Uterus (tissue), 4 donors: ENCODE results near the gene RBMS1. TPM values are rescaled to one million over a fixed set of nuclear protein-coding genes. Genes with fewer than 3 reads are reported as not detected.

Experiments
- DNase-seq, 2 donors: peaks; one replicate each; pipeline ENCODE4 v3.0.0-alpha.2; 2019 to 2020
- H3K27ac ChIP-seq, 2 donors: fragments of 200-600 bp; sonication (generic); 1 replicate in 1 of 2; 2 replicates in 1 of 2; pipeline ENCODE4 v1.5.1; 2016 to 2018
- H3K27me3 ChIP-seq, 2 donors: fragments of 200-600 bp; sonication (generic); one replicate each; pipeline ENCODE4 v1.5.1; 2018 to 2019; ENCODE audit warnings: control low read depth in 1 of 2
- H3K36me3 ChIP-seq, 2 donors: fragments of 200-600 bp; sonication (generic); one replicate each; pipeline ENCODE4 v1.5.1; 2019; ENCODE audit warnings: control low read depth in 1 of 2
- H3K4me1 ChIP-seq, 2 donors: fragments of 200-600 bp; sonication (generic); one replicate each; pipeline ENCODE4 v1.5.1; 2018 to 2019; ENCODE audit warnings: control low read depth in 1 of 2
- H3K4me3 ChIP-seq, 2 donors: fragments of 200-600 bp; sonication (generic); 1 replicate in 1 of 2; 2 replicates in 1 of 2; pipeline ENCODE4 v1.5.1; 2018 to 2019; ENCODE audit warnings: mild to moderate bottlenecking in 1 of 2
- H3K9me3 ChIP-seq, 2 donors: fragments of 200-600 bp; sonication (generic); one replicate each; pipeline ENCODE4 v1.5.1; 2019; ENCODE audit warnings: control low read depth in 1 of 2
- POLR2A ChIP-seq, 2 donors: fragments of 450-650 bp; IDR thresholded peaks; one replicate each; pipeline ENCODE4 v1.6.1; 2016; ENCODE audit warnings: antibody characterized with exemption in 2 of 2, mild to moderate bottlenecking in 1 of 2, moderate library complexity in 1 of 2
- intact Hi-C: fragments of 100-400 bp; cut with DNase I; formaldehyde crosslinking; loops from one replicate; pipeline ENCODE4 v1.15.1; 2023; ENCODE audit warnings: low total_unique reads
- total RNA-seq, 4 donors: library from RNA; depleted of rRNA in 3 of 4; stranded (reverse); fragments of >200 nt in 3 of 4; gene quantifications; one replicate each; pipeline versions ENCODE4 v1.1.0 to v1.2.4, GENCODE V29; 2014 to 2023
- TF ChIP-seq, protein P1 (sequence below), 4 experiments: fragments of 200-600 bp in 2 of 4; fragments of 450-650 bp in 2 of 4; sonication (generic) in 2 of 4; IDR thresholded peaks; one replicate each; pipeline ENCODE4 v1.5.1; 2016 to 2019; ENCODE audit warnings: antibody characterized with exemption in 4 of 4, mild to moderate bottlenecking in 2 of 4, moderate library complexity in 1 of 4
- donor health status: DM: yes; HTN: yes; CAD: no.

The RBMS1 gene
- total RNA-seq, 4 donors from 2014 or later, result 30.5 to 149 (median 88.9) TPM

DNA sequence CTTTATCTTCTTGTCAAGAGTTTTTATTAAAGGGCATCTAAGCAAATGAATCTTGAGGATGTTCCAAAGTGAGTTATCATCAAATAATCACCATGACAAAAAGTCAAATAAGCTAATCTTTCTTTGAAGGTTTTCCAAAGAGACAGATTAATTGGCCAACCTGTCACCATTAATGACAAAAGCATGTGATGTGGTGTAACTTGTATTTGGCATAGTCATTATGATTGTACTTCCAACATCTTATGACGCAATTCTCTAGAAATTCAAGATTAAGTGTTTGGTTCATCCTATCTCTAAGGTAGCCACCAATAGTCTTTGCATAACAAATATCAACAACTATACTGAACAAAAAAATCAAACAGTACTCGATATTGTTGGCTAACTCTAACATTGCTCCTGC is 28.6 kb downstream of the RBMS1 start:
- DNase-seq, result no peak
- intact Hi-C loops, result no loop called here

DNA sequence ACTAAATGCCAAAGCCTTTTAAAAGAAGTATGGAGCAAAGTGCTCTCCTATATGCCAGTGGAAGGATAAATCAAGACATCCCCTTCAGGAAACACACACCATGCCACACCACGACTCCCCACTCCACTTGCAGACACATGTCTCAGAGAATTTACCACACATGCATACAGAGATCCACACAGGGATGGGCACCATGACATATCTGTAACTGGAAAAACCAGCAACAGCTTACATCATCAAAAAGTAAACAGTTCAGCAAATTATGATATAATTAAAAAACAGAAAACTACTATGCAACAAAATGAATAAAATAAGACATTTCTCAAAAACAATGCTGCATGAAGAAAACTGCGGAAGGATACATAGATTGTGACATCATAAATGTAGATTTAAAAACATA is 29.6 kb downstream of the RBMS1 start:
- H3K4me1 ChIP-seq, result no peaks in the 10 kb centered on the region
- no peak for DNase-seq
- H3K4me3 ChIP-seq, result no peak overlapping the region
- H3K27ac ChIP-seq, result no peak overlapping the region
- intact Hi-C loops, result no loop called here
- H3K9me3 ChIP-seq, result no peaks in the 10 kb centered on the region
- TF ChIP-seq POLR2A (IDR thresholded peaks at IDR 0.05), result no peak
- TF ChIP-seq, protein P1, sequence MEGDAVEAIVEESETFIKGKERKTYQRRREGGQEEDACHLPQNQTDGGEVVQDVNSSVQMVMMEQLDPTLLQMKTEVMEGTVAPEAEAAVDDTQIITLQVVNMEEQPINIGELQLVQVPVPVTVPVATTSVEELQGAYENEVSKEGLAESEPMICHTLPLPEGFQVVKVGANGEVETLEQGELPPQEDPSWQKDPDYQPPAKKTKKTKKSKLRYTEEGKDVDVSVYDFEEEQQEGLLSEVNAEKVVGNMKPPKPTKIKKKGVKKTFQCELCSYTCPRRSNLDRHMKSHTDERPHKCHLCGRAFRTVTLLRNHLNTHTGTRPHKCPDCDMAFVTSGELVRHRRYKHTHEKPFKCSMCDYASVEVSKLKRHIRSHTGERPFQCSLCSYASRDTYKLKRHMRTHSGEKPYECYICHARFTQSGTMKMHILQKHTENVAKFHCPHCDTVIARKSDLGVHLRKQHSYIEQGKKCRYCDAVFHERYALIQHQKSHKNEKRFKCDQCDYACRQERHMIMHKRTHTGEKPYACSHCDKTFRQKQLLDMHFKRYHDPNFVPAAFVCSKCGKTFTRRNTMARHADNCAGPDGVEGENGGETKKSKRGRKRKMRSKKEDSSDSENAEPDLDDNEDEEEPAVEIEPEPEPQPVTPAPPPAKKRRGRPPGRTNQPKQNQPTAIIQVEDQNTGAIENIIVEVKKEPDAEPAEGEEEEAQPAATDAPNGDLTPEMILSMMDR (IDR thresholded peaks at IDR 0.05), result no peak
- no peaks in the 10 kb centered on the region for H3K27me3 ChIP-seq
- no peaks in the 10 kb centered on the region for H3K36me3 ChIP-seq

More for the DNA sequence above, 28.6 kb downstream of the RBMS1 start:
- Histone ChIP-seq H3K9me3 (no peaks in the 10 kb centered on the region), H3K27me3 (no peaks in the 10 kb centered on the region), H3K36me3 (no peaks in the 10 kb centered on the region), H3K4me3 (no peak overlapping the region), H3K27ac (no peak overlapping the region), H3K4me1 (no peaks in the 10 kb centered on the region)
- TF ChIP-seq POLR2A (IDR thresholded peaks at IDR 0.05), result no peak
- TF ChIP-seq, protein P1 (IDR thresholded peaks at IDR 0.05), result no peak

DNA sequence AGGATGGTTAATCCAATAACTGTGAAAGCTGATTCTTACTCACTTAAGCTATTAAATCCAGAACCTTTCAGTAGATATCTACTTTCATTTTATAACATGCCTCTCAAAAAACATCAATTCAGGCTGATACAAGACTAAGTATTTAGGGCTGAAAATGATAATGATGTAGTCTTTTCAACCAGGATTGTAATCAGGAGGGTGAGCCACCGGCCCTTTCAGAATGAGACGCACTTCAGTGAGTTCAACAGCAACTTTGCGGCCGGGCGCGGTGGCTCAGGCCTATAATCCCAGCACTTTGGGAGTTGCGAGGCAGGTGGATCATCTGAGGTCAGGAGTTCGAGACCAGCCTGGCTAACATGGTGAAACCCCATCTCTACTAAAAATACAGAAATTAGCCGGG is 30.4 kb downstream of the RBMS1 start:
- Histone ChIP-seq H3K4me1 (no peaks in the 10 kb centered on the region), H3K27ac (peak overlapping the region in 1 of 2 donors; percentile 20), H3K4me3 (no peak overlapping the region), H3K36me3 (no peaks in the 10 kb centered on the region), H3K27me3 (no peaks in the 10 kb centered on the region), H3K9me3 (no peaks in the 10 kb centered on the region)
- intact Hi-C loops, result no loop called here
- DNase-seq, result no peak
- TF ChIP-seq POLR2A (IDR thresholded peaks at IDR 0.05), result no peak
- TF ChIP-seq, protein P1 (IDR thresholded peaks at IDR 0.05), result no peak

DNA sequence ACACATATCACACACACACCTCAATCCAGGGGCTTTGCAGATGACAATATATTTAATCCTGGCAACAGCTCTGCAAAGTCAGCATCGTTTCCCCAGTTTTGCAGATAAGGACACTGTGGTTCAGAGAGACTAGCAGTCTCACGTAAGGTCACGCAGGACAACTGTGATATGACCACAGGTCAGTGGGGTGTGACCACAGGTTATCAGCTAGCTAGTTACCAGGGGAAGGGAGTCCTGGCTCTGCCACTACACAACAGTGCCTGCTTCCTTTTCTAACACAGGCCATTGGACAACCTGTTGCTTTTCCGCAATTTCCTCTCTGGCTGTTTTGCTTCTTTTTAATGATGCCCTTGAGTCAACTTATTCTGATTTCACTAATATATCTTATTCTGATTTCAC is 33.3 kb downstream of the RBMS1 start:
- no peak for DNase-seq
- H3K4me3 ChIP-seq, result no peak overlapping the region
- TF ChIP-seq POLR2A (IDR thresholded peaks at IDR 0.05), result no peak
- TF ChIP-seq, protein P1 (IDR thresholded peaks at IDR 0.05), result no peak
- intact Hi-C loops, result no loop called here
- no peaks in the 10 kb centered on the region for H3K27me3 ChIP-seq
- H3K36me3 ChIP-seq, result no peaks in the 10 kb centered on the region
- H3K4me1 ChIP-seq, result no peaks in the 10 kb centered on the region
- no peak overlapping the region for H3K27ac ChIP-seq
- no peaks in the 10 kb centered on the region for H3K9me3 ChIP-seq

DNA sequence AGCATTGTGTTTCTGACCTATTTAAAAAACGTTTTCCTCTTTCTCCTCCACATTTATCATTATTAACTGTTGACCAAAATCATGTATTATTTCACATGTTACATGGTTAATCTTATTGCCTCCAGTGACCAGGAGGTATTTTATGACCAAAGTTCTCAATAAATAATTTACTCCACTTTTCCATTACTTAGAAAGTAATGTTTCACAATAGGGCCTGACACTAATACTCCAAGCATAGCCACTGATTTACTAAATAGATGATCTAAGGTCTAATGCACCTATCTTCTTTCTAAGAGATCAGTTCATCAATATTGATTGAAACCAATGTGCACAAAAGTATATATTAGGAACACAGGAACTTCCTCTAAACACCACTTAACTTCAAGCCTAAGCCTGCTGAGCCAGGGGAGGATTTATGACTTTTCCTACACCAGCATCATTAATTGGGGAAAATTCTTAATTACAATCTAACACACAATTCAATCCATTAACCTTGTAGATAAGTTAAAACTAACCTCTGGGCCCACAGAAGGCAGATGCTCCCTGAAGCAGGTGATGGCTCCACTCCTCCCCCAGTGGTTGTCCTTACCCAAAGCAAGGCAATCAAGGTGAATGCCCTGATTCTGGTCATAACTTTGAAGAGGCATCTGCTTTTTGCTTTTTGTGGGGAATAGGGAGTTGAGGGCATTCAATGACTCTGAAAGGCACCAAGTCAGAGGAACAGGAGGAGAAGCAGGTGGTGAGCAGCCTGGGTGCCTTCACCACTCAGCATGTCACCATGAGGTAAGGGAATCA is 33.9 kb downstream of the RBMS1 start:
- intact Hi-C loops, result no loop called here
- DNase-seq, result no peak
- Histone ChIP-seq H3K4me1 (no peaks in the 10 kb centered on the region), H3K36me3 (no peaks in the 10 kb centered on the region), H3K27me3 (no peaks in the 10 kb centered on the region), H3K9me3 (no peaks in the 10 kb centered on the region), H3K4me3 (no peak overlapping the region), H3K27ac (no peak overlapping the region)
- TF ChIP-seq, protein P1 (IDR thresholded peaks at IDR 0.05), result no peak
- TF ChIP-seq POLR2A (IDR thresholded peaks at IDR 0.05), result no peak
